Activated gamma-delta T cell (primary cell): ENCODE data around the gene GCSAML.

Source experiments
- DNase-seq: peaks from one replicate; lab custom pipeline; 2025; lab: John Stamatoyannopoulos, UW

The GCSAML gene

GRCh38 chr1:247574236-247574635 is 25.3 kb downstream of the GCSAML start:
- no peak for DNase-seq

DNA sequence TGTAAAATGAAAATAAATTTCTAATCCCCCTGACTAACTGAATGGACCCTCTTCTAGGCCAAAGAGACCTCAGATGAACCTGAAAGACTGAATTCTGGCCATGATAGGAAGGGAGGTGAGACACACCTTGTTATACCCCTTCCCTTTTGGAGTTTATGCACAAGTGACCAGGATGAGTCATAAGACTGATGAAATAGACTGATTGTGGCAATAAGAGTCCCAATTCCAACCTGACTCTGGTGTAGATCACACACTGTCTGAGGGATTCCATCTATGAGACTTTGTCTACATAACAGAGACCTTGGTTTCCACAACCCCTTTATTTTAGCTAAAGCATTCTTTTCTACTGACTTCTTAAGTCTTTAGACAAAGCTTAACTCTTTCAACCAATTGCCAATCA is 25.7 kb downstream of the GCSAML start:
- DNase-seq, result no peak

DNA sequence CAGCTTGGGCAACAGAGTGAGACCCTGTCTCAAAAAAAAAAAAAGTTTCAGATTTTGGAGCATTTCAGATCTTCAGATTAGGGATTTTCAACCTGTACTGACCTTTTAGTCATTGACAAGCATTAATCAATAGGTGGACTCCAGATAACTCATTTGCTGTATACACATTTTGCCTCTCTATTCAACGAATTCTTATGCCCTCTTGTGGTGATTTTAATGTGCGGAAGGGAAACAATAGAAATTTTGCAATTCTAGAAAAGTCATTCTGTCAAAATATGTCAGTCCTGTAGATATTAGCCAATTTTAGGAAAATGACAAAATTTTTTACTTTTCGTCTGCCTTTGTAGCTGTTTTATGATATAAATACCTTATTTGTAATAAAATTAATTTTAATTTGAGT is 27.6 kb downstream of the GCSAML start:
- no peak for DNase-seq

GRCh38 chr1:247578946-247579460 is 30.1 kb downstream of the GCSAML start:
- no peak for DNase-seq

DNA sequence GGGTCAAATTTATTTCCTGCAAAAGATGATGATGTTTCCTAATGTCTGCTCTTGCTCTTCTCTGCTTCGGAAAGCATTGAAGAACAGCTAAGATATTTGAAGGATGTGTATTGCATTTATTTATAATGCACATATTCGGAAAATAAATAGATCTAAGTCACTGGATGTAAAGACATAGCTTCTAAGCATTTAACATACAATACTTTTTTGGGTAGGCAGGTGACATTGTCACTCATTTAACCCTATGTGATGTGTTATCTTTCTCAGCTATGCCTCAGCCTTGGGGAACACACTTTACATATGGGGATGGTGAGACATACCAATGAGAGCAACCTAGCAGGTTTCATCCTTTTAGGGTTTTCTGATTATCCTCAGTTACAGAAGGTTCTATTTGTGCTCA is 39.1 kb downstream of the GCSAML start, which contains the start of gene OR2G2:
Gene OR2G2 (plus strand): TSS at position 301 of the 400 bp plus-strand sequence. CDS start 0 bp downstream, at position 301.
- DNase-seq, result no peak

GRCh38 chr1:247605286-247605685 is 56.4 kb downstream of the GCSAML start, which contains the start of gene OR2G3:
Gene OR2G3, plus strand, starts transcription at chr1:247605586. Its CDS starts 0 bp downstream, at chr1:247605586.
- no peak for DNase-seq

DNA sequence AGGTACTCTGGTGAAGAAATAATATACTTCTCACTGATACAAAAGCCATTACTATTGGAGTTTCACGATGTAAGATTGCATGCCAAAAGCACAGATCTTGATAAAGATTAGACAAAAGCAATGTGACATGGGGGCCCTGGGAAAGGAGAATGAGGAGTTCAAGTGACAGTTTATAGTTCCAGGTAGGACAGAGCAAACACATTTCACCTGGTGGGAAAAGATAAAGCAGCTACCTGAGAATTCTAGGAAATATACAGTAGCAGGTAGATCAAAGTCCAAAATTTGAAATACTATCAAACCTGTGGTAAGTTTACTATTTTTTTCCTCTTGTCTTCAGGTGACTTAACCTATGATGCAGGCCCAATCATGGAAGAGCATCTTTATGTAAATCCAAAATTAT is 64.5 kb downstream of the GCSAML start:
- no peak for DNase-seq

- no peak for DNase-seq
Observed at GRCh38 chr1:247614625-247615024, 65.7 kb downstream of the GCSAML start.
